ENCODE results near the gene C1orf216.
"Not testable (repeated sequence)": the region's sequence is repeated elsewhere in the genome, so short reads cannot be mapped to it uniquely, and the experiment has no call there.

The C1orf216 gene, protein sequence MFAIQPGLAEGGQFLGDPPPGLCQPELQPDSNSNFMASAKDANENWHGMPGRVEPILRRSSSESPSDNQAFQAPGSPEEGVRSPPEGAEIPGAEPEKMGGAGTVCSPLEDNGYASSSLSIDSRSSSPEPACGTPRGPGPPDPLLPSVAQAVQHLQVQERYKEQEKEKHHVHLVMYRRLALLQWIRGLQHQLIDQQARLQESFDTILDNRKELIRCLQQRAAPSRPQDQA

DNA sequence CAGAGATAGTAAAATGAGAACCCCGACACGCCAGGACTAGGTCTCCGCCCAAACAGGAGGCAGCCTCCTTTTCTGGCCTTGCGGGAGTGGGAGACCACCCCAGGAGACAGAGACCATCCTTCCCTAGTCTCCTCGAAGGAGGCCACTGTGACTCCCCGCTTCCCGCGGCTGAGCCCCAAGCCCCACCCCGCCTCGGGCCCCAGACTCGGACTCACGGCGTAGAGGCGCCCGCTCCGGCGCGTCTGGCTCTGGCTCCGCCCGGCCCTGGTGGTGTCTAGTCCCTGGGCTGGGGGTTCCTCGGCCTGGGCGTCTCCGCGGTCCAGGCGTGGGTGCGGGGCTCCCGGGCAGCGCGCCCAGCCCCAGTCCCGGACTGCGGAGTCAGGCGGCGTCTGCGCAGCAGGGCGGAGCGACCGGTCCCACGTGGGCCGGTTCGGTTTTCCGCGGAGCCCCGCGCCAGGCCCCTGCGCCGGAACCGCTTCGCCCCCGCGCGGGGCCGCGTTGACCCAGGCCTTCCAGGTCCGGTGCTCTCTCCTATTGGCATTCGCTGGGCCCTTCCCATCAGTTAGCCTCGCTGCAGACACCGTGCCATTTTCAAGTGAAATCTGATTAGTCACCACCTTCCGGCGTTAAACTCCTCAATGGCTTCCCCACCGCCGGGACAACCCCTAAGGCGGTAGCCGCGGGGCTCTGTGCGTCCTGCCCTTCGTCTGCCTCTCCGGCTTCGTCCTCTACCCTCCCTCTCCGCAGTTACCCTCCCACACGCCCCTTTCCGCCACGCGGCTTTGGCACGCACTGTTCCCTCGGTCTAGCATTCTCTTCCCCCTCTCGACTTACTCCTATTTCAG, at the start of gene C1orf216:
Gene C1orf216, minus strand, starts transcription at position 393 of the 845 bp plus-strand sequence. CDS start 2,563 bp downstream, outside the sequence.
- DNase-seq: peak; percentile 47

DNA sequence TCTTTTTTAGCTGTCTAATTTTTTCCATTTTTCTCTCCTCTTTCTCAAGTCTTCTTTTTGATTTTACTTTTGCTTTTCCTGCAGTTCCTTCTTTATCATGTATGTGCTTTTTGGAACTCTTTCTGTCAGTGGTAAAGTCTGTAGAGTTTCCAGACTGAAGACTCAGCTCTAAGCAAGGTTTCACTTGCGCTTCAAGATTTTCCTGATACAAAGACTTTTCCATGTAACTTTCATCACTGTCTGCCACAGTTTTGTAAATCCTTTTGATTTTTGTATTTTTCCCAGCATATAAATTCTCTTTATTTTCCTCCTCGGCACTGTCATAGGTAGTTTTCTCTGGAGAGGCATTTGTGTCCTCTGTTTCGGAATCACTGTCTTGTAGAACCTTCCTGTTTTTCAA, 45.6 kb upstream of the C1orf216 start:
- DNase-seq: no peak

DNA sequence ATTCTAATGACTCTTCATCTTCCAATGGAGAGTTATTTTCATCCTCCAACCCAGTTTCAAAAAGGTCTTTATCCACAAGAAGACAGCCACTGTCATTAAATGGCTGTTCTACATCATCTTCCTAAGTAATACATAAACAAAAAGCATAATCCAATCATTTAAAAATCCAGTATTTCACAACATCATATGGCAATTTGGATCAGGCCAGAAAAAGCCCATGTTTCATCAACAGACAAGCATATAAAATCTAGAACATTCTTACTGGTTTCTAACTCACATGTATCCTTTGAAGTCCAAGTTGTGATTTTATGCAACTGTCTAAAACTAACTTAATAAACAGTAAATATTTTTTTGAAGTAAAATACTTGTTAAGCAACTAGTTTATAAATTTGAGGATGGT, 44.5 kb upstream of the C1orf216 start:
- no peak for DNase-seq

GRCh38 chr1:35762141-35762540, 43.5 kb upstream of the C1orf216 start:
- no peak for DNase-seq

DNA sequence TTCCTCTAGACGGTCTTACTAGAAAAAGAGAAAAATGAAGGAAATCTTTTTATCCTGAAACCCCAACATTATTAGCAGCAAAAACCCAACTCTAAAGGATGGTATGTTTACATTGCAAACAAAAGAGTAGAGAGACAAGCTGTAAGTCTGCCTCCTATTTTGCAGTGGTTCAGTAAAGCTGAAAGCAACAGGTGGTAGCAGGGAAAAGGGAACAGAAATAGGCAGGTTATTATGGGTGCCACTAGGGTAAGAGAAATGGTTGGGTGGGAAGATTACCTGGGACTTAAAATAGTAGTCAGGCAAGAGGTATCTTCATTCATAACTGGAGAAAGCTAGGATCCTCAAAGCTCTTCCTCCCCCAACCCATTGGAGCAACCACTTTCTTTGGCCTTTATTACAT, 37.4 kb upstream of the C1orf216 start:
- no peak for DNase-seq

GRCh38 chr1:35753626-35754260, 35.1 kb upstream of the C1orf216 start:
- no peak for DNase-seq

GRCh38 chr1:35748326-35748725, 29.6 kb upstream of the C1orf216 start:
- DNase-seq: no peak

- no peak for DNase-seq
Observed at GRCh38 chr1:35745124-35745730, 26.5 kb upstream of the C1orf216 start.

- no peak for DNase-seq
Observed at GRCh38 chr1:35737120-35737519, 18.4 kb upstream of the C1orf216 start.

GRCh38 chr1:35727434-35728040, 8.9 kb upstream of the C1orf216 start:
- DNase-seq: no peak

- no peak for DNase-seq
Observed at GRCh38 chr1:35726450-35727433, 8.1 kb upstream of the C1orf216 start.

DNA sequence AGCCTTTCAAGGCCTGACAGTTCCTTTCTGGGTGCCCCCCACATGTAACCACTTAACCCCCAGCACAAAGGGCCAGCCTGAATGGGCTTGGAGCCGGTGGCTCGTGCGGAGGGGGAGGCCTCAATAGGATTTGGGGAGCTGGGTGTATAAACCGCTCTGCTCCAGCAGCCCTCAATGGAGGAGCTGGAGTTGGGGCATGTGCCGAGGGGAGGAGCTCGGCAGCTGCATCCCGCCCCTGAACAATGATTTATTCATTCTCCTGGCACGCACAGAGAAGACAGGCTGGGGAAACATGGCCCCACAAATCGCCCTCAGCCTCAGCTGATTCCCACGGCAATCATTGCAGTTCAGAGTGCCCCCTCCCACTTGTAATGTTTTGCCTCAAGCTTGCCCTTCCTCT, 6.9 kb upstream of the C1orf216 start:
- DNase-seq: no peak

GRCh38 chr1:35717911-35718476, 690 bp downstream of the C1orf216 start:
- peak; percentile 57 for DNase-seq

DNA sequence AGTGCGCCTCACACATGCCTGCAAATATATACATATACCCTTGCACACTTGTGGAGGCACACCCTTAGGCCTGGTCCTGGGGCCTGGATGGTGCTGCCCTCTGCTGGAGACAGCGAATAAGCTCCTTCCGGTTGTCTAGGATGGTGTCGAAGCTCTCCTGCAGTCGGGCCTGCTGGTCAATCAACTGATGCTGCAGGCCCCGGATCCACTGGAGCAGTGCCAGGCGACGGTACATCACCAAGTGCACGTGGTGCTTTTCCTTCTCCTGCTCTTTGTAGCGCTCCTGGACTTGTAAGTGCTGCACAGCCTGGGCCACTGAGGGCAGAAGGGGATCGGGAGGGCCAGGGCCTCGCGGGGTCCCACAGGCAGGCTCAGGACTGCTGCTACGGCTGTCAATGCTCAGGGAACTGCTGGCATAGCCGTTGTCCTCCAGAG, 3.1 kb downstream of the C1orf216 start:
- peak; percentile 11 for DNase-seq

DNA sequence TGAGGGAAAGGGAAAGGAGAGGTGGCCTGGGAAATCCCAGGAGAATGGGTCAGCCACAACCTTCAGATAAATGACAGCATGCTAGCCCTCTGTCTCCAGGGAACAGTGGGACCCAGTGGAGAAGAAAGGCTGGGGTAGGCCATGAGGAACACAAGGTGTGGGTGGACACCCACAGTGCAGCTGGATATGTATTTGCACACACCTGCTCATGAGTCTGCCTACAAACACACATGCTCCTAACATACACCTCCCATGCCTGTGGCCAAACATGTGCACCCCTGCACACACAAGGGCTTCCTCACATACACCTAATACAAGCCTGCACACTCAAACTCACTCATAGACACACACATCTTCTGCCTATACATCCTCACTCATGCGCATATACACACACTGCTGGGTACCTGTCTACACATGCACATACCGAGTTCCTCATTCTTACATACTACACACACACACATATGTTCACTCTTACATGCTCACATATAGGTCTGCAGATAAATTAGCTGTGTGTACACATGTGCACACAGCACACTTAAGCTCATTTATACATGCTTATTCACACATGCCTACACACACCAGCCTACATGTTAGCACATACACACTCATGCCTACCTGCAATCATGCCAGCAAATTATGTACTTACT, 3.6 kb downstream of the C1orf216 start:
- no peak for DNase-seq

- DNase-seq: not testable (repeated sequence)
Observed at GRCh38 chr1:35711098-35711497, 7.6 kb downstream of the C1orf216 start.

DNA sequence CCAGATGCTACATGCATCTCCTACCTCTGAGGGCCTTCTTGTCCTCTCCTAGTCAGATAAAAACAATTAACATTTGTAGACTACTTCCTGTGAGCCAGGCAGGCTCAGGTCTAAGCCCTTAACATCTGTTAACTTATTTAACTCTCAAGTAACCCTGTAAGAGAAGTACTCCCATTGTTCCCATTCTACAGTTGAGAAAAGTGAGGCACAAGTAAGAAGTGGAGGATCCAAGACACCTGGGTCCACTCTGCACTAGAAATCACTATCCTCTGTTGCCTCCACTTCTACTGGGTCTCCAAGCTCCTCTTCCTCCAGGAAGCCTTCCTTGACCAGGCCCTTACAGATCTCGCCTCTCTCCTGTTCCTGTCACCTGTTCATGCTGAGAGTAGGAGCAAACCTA, 9.7 kb downstream of the C1orf216 start:
- no peak for DNase-seq

GRCh38 chr1:35708441-35708921, 10.2 kb downstream of the C1orf216 start:
- no peak for DNase-seq

GRCh38 chr1:35707601-35708440, 10.9 kb downstream of the C1orf216 start:
- no peak for DNase-seq

All from GF-D8 (cell line).